Tibial nerve (tissue), 4 donors: ENCODE data around the gene PIEZO1. TPM values are rescaled to one million over a fixed set of nuclear protein-coding genes. Genes with fewer than 3 reads are reported as not detected.

Source experiments
- DNase-seq, 2 donors: peaks; one replicate each; pipeline ENCODE4 v3.0.0-alpha.2; 2019; ENCODE audit warnings: low spot score in 2 of 2
- H3K27ac ChIP-seq, 4 donors: fragments of 200-600 bp; sonication (generic) in 3 of 4; one replicate each; pipeline ENCODE4 v1.5.1; 2017 to 2019; ENCODE audit warnings: mild to moderate bottlenecking in 1 of 4
- H3K27me3 ChIP-seq, 2 donors: fragments of 200-600 bp; sonication (generic) in 1 of 2; one replicate each; pipeline versions ENCODE4 v1.5.1 to v1.6.0; 2017 to 2019
- H3K36me3 ChIP-seq, 3 donors: fragments of 200-600 bp; sonication (generic); one replicate each; pipeline ENCODE4 v1.5.1; 2018 to 2019
- H3K4me1 ChIP-seq, 4 donors: fragments of 200-600 bp; sonication (generic) in 3 of 4; one replicate each; pipeline ENCODE4 v1.5.1; 2017 to 2019
- H3K4me3 ChIP-seq, 4 donors: fragments of 200-600 bp; sonication (generic) in 3 of 4; one replicate each; pipeline ENCODE4 v1.5.1; 2017 to 2019; ENCODE audit warnings: mild to moderate bottlenecking in 1 of 4, moderate library complexity in 1 of 4
- H3K9me3 ChIP-seq, 4 donors: fragments of 200-600 bp; sonication (generic) in 3 of 4; one replicate each; pipeline ENCODE4 v1.5.1; 2017 to 2019
- CTCF ChIP-seq, 5 experiments: fragments of 200-600 bp in 3 of 5; fragments of 450-650 bp in 2 of 5; sonication (generic) in 3 of 5; IDR thresholded peaks; one replicate each; pipeline ENCODE4 v1.5.1; 2016 to 2019; ENCODE audit warnings: antibody characterized with exemption in 5 of 5, mild to moderate bottlenecking in 3 of 5, moderate library complexity in 2 of 5
- EP300 ChIP-seq, 2 donors: sonication (generic); formaldehyde crosslinking; IDR thresholded peaks; one replicate each; pipeline ENCODE4 v1.6.1; 2017; ENCODE audit warnings: antibody characterized with exemption in 2 of 2, mild to moderate bottlenecking in 1 of 2
- POLR2A ChIP-seq, 2 donors: fragments of 450-650 bp; IDR thresholded peaks; one replicate each; pipeline ENCODE4 v1.6.1; 2017; ENCODE audit warnings: antibody characterized with exemption in 2 of 2, mild to moderate bottlenecking in 2 of 2, moderate library complexity in 2 of 2
- WGBS, 2 donors: methylation state at CpG; one replicate each; pipeline ENCODE4 v1.1.5; 2018; 5-methylcytosine and 5-hydroxymethylcytosine counted together
- total RNA-seq, 4 donors: library from RNA; depleted of rRNA; stranded (reverse); fragments of >200 nt; gene quantifications; one replicate each; pipeline ENCODE4 v1.1.0, GENCODE V29; 2016

The PIEZO1 gene
- total RNA-seq, 4 donors from 2014 or later: 90.5 to 309 (median 165) TPM

- peak within 1 kb of the TSS; percentile 68 to 72 (median 72) for H3K4me3 ChIP-seq
- peaks cover 0 to 24% (median 0%) of the 10 kb centered on the region in 3 donors for H3K36me3 ChIP-seq
- TF ChIP-seq POLR2A (IDR thresholded peaks at IDR 0.05): peak; percentile 77 to 85
- peak in 1 of 5 experiments; percentile 40 for TF ChIP-seq CTCF (IDR thresholded peaks at IDR 0.05)
- peak in 1 of 2 donors; percentile 67 for TF ChIP-seq EP300 (IDR thresholded peaks at IDR 0.05)
- H3K27me3 ChIP-seq: no peaks in the 10 kb centered on the region
- peak; percentile 53 to 67 for DNase-seq
- peak within 1 kb of the TSS; percentile 75 to 85 (median 80) for H3K27ac ChIP-seq
- WGBS, 2 donors: 0 to 1% methylated on average over 26 to 54 of the region's 98 CpGs
- H3K4me1 ChIP-seq: peaks cover 0 to 30% (median 14%) of the 10 kb centered on the region in 4 donors
- H3K9me3 ChIP-seq: no peaks in the 10 kb centered on the region
Measured at GRCh38 chr16:88803264-88803987, 18.4 kb upstream of the PIEZO1 start, which contains the start of gene CDT1. CDT1 (plus strand) TSS chr16:88803789; CDS start chr16:88803832, 43 bp downstream.

- no peaks in the 10 kb centered on the region for H3K9me3 ChIP-seq
- WGBS, 2 donors: 82 to 90% methylated on average over 6 of the region's 6 CpGs
Measured at GRCh38 chr16:88800277-88800592, 15.2 kb upstream of the PIEZO1 start.

GRCh38 chr16:88799569-88800276 lies 14.7 kb upstream of the PIEZO1 start:
- H3K9me3 ChIP-seq: no peaks in the 10 kb centered on the region
- WGBS, 2 donors: 79% methylated on average over 15 to 17 of the region's 17 CpGs
- peaks cover 0 to 26% (median 13%) of the 10 kb centered on the region in 4 donors for H3K4me1 ChIP-seq
- TF ChIP-seq EP300 (IDR thresholded peaks at IDR 0.05) (no peak), CTCF (IDR thresholded peaks at IDR 0.05) (no peak), POLR2A (IDR thresholded peaks at IDR 0.05) (no peak)
- no peak overlapping the region for H3K4me3 ChIP-seq
- no peak for DNase-seq
- no peak overlapping the region for H3K27ac ChIP-seq
- peaks cover 0 to 7% (median 0%) of the 10 kb centered on the region in 3 donors for H3K36me3 ChIP-seq
- no peaks in the 10 kb centered on the region for H3K27me3 ChIP-seq

More at GRCh38 chr16:88800277-88800592, 15.2 kb upstream of the PIEZO1 start:
- Histone ChIP-seq H3K36me3 (peaks cover 0 to 7% (median 0%) of the 10 kb centered on the region in 3 donors), H3K27me3 (no peaks in the 10 kb centered on the region), H3K4me3 (no peak overlapping the region), H3K27ac (no peak overlapping the region), H3K4me1 (peaks cover 0 to 30% (median 14%) of the 10 kb centered on the region in 4 donors)
- TF ChIP-seq EP300 (IDR thresholded peaks at IDR 0.05) (no peak), CTCF (IDR thresholded peaks at IDR 0.05) (no peak), POLR2A (IDR thresholded peaks at IDR 0.05) (no peak)
- DNase-seq: no peak

GRCh38 chr16:88798772-88799455 lies 13.9 kb upstream of the PIEZO1 start:
- Histone ChIP-seq H3K36me3 (peaks cover 0 to 7% (median 0%) of the 10 kb centered on the region in 3 donors), H3K27ac (no peak overlapping the region), H3K4me3 (no peak overlapping the region), H3K9me3 (no peaks in the 10 kb centered on the region), H3K4me1 (peaks cover 0 to 18% (median 4%) of the 10 kb centered on the region in 4 donors), H3K27me3 (no peaks in the 10 kb centered on the region)
- no peak for TF ChIP-seq POLR2A (IDR thresholded peaks at IDR 0.05)
- no peak for TF ChIP-seq CTCF (IDR thresholded peaks at IDR 0.05)
- TF ChIP-seq EP300 (IDR thresholded peaks at IDR 0.05): no peak
- DNase-seq: no peak
